GM19239 (cell line): ENCODE measurements around the gene MEDAG.

Experiments used
- DNase-seq: peaks from one replicate; pipeline ENCODE4 v3.0.0; 2011; ENCODE audit warnings: low spot score; ENCODE audit not compliant: insufficient read length
- FAIRE-seq: peaks from 2 replicates; lab custom pipeline; 2011; peaks lifted over from hg19 to GRCh38; lab: Jason Lieb, UNC

The MEDAG gene

DNA sequence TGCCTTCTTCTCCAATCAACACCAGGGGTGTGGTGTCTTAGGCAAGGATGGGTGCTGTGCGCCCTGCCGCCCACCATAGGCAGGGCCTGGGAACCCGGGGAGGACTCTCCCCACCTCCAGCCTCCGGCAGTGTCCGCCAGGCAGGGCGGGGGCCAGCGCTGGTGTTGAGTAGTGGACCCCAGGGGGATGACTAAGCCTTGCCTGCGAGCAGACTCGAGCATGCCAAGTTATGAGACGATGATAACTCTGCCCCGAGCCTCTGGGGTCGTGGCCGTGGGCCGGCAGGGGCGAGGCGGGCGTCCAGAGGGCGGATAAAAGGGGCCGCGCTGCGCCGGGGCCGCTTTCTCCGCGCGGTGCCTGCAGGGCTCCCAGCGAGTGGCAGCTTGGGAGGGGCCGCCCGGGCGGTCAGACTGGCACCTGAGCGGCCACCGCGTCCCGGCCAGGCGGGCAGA is at the start of gene MEDAG:
Gene MEDAG (plus strand): TSS at position 340 of the 452 bp plus-strand sequence. CDS start 245 bp downstream, outside the sequence.
- no peak for DNase-seq

DNA sequence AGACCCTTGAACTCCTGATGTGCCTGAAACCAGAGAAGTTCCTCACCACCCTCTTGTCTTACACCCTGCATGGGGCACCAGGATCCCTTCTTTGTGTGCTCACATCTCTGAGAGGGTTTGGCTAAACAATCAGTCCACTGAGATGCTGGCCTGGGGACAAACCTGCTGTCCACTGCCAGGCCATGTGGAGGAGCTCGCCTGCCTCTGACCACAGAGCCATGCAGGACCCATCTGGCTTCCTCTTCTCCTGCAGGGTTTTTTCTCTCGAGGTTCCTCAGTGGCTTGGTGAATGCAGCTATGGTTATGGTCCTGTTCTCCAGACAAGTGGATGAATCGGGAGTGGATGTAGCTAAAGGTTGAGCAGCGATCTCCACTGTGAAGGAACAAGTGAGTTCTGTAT is 49.1 kb upstream of the MEDAG start:
- no peak for FAIRE-seq
- DNase-seq: no peak

More for the DNA sequence above, at the start of gene MEDAG:
- no peak for FAIRE-seq

- FAIRE-seq: no peak
- no peak for DNase-seq
Measured at GRCh38 chr13:30857636-30858035, 48.4 kb upstream of the MEDAG start.

DNA sequence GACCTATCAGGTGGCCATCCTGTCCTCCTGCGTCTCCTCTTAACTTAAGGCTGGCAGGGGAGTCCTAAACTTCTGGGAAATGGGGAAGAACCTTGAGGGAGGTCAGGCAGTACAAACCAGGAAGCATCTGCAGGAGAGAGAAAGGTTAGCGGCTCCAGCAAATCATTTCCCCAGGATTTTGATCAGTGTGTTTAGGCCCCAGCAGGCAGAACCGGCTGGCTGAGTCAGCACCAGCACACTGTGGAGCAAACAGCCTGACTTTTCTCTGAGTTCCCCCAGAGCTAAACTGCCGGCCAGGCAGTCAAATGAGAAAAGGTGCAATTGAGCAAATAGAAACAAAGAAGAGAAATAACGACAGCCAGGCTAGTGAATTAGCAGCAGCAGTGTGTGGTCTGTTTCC is 46.7 kb upstream of the MEDAG start:
- FAIRE-seq (no peak), DNase-seq (no peak)

DNA sequence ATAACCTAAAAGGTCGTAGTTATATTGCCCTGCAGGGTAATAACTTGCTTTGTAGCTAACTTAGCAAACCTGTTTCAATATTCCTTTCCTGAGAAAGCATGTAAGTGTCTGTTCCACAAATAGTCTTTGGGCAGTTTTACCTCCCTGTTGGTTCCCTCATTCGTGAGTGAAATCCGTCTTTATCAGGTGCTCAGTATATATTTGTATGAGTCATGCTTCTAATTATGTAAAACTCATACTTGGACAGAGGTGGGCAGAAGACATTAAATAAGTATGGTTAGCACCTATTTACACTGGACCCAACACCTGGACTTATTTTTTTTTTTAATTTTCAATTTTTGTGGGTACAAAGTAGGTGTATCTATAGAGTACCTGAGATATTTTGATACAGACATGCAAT is 44.9 kb upstream of the MEDAG start:
- no peak for DNase-seq
- FAIRE-seq: no peak

DNA sequence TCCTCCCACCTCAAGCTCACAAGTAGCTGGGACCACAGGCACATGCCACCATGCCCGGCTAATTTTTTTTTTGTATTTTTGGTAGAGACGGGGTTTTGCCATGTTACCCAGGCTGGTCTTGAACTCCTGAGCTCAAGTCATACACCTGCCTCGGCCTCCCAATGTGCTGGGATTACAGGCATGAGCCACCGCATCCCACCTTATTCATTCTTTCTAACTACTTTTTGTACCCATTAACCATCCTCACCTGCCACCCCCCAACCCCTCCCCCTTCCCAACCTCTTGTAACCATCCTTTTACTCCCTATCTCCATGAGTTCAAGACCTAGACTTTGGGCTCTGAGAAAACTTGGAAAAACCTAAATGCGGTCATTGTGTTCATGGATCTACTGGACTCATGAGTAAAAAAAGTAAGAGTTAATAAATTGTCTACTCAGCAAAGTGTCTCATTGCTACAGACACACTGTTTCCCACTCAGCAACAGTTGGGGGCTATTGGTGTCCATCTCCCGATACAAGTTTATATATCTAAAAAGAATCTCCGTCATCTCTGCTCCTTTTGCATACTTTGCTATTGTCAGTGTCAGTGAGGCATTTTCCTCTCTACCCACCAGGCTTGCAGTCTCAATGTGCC is 44.1 kb upstream of the MEDAG start:
- FAIRE-seq (no peak), DNase-seq (no peak)

GRCh38 chr13:30862707-30863106 is 43.4 kb upstream of the MEDAG start:
- FAIRE-seq (no peak), DNase-seq (no peak)

GRCh38 chr13:30863231-30863630 is 42.8 kb upstream of the MEDAG start:
- DNase-seq (no peak), FAIRE-seq (no peak)

- FAIRE-seq: no peak
Measured at GRCh38 chr13:30863796-30864195, 42.3 kb upstream of the MEDAG start.

DNA sequence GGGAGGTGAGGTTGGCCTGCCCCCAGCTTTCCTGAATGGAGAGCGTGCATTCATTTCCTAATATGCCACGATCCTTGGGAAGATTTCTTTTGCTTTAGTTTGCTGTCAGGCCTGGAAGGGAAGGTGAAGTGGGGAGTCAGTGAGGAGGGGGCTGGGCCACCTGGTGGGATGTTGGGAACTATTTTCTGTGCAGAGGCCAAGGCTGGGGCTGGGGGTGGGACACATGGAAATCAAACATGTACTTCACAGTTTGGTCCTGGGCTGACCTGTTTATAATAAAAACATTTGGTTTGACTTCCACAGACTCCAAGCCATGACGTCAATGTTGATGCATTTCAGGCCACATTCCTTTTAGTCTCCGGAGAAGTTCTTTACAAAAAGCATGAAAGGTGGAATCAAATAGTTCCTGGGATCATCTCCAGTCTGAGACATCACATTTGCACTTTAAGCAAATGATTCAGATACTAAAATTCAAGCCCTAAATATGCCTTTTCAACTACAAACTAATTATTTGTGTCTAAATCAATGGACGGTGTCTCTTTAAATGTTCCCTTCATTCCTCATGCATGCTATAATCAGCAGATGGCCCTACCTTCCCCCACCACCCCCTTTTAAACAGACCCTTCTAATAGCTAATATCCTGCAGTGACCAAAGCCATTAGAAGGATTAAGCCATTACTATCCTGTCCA is 41.5 kb upstream of the MEDAG start:
- DNase-seq (no peak), FAIRE-seq (no peak)

More at GRCh38 chr13:30863796-30864195, 42.3 kb upstream of the MEDAG start:
- no peak for DNase-seq

DNA sequence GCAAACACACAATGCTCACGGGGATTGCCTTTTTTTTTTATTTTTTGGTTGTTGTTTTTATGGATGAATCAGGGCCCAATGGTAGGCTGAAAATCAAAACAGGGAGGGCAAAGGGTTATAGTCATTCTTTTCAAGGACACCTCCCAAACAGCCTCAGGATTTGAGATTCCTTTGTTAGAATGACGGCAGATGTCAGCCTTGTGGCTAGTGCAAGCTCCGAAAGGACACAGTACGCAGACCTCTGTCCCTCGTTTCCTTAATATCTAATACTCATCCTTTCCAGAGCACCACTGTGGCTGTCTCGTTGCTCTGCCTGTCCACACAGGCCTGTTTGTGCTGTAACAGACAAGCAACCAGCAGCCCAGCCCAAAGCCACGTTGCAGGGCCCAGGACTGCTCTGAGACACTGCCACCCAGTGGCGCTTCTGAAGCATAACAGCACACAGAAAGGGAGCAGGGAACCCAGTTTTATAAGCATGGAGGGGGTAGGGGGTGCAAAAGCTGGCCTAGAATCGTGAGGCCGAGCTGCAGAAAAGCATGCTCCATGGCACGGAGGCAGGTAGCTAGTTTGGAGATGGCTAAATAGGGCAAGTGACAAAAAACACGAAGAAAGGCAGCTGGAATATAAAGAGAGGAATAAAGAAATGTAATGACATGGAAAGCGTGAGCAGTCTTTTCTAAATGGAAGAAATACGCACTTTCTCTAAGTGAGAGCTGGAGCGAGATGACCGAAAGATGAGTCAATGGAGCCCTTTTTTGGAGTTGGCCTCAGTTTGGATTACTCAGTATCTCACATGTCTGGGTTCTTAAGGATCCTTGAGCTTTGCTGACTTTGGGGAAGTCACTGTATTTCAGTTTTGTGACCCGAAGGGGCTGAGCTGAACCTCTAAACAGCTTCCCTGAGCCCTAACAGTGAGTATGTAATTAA is 40.7 kb upstream of the MEDAG start:
- DNase-seq (peak; percentile 57), FAIRE-seq (no peak)

GRCh38 chr13:30866677-30867076 is 39.4 kb upstream of the MEDAG start:
- DNase-seq: no peak
- FAIRE-seq: no peak

- no peak for FAIRE-seq
- no peak for DNase-seq
Measured at GRCh38 chr13:30867089-30867669, 38.9 kb upstream of the MEDAG start.

- DNase-seq (no peak), FAIRE-seq (no peak)
Measured at GRCh38 chr13:30868799-30869470, 37.1 kb upstream of the MEDAG start.

DNA sequence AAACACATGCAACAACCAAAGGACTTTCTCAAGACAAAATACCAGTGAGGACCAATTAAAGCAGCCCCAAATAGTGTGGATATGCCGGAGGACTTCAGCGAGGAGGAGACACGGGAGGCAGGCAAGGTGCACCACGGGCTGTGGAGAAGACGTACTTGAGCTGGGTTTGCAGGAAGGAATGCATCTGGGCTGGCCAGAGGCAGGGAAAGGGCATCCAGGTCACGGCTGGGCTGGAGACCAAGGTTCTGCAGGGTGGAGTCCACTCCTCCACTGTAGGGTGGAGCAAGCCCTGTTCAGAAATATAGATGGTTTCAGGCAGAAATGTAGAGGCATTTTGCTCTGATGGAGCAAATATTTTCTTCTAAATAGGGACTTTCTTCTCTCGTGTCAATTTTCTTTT is 36.6 kb upstream of the MEDAG start:
- DNase-seq: no peak

GRCh38 chr13:30870049-30870884 is 35.8 kb upstream of the MEDAG start:
- FAIRE-seq: peak; percentile 31
- no peak for DNase-seq

More for the DNA sequence above, 36.6 kb upstream of the MEDAG start:
- FAIRE-seq: no peak

- DNase-seq (no peak), FAIRE-seq (no peak)
Measured at GRCh38 chr13:30870916-30871587, 35.0 kb upstream of the MEDAG start.

DNA sequence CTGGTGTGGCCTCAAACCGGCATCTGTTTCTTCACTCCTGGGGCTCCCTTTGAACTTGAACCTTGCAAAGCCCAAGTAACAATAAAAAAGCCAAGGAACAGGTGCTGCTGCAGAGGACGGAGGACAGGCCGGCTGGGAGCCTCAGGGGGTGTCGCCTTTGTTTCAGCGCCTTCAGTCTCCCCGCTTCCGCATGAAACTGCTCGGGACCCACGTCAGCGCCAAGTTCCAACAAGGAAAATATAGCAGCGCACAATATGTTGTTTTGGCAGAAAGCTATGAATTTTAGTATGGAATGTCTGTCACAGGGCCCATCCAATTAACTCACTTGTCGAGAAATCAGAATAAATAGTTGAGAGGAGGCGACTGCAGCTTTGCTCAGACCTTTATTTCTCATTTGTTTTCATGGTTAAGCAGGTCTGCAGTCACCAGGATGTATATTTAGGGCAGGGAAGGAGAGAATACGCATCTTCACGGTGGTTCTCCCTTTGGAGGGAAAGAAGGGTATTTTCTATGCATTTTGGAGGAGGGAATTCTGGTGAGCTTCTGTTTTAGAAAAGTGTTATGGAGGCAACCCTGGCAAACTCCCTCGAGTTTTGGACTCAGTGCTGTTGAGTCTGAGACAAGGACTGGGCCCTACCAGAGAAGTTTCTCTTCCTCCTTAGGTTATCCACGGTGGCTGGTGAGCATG is 34.3 kb upstream of the MEDAG start:
- DNase-seq (no peak), FAIRE-seq (no peak)
